Neuronal stem cell (in vitro differentiated cells): ENCODE data around the gene GPR142.

Experiments
- DNase-seq: peaks from one replicate; pipeline ENCODE4 v3.0.0-alpha.2; 2013; ENCODE audit warnings: low spot score
- H2AFZ ChIP-seq: one replicate; pipeline ENCODE4 v1.6.1; 2013; ENCODE audit warnings: mild to moderate bottlenecking, low read length, inconsistent platforms
- H2AK5ac ChIP-seq: 2 replicates; pipeline ENCODE4 v1.6.1; 2013; ENCODE audit warnings: low read depth, mild to moderate bottlenecking, inconsistent platforms, low read length, moderate library complexity, mixed read lengths
- H2BK120ac ChIP-seq: 2 replicates; pipeline ENCODE4 v1.6.1; 2013; ENCODE audit warnings: low read depth, mild to moderate bottlenecking, inconsistent platforms, low read length, moderate library complexity, mixed read lengths
- H2BK12ac ChIP-seq: one replicate; pipeline ENCODE4 v1.6.1; 2013; ENCODE audit warnings: low read length, inconsistent platforms
- H2BK15ac ChIP-seq: 2 replicates; pipeline ENCODE4 v1.6.1; 2013; ENCODE audit warnings: mild to moderate bottlenecking, low read length, inconsistent platforms, mixed read lengths
- H2BK5ac ChIP-seq: one replicate; pipeline ENCODE4 v1.6.1; 2013; ENCODE audit warnings: inconsistent platforms, mild to moderate bottlenecking, low read length, moderate library complexity
- H3K14ac ChIP-seq: one replicate; pipeline ENCODE4 v1.6.1; 2013; ENCODE audit warnings: low read length, inconsistent platforms
- H3K18ac ChIP-seq: 2 replicates; pipeline ENCODE4 v1.6.1; 2013; ENCODE audit warnings: low read length, inconsistent platforms
- H3K23ac ChIP-seq: 2 replicates; pipeline ENCODE4 v1.6.1; 2013; ENCODE audit warnings: low read depth, mild to moderate bottlenecking, mixed read lengths, low read length, inconsistent platforms; ENCODE audit not compliant: poor library complexity
- H3K27ac ChIP-seq: replicated peaks from 3 replicates; pipeline ENCODE4 v1.5.1; 2013; ENCODE audit warnings: low read length, inconsistent platforms
- H3K27me3 ChIP-seq, 3 experiments: 2 replicates each; pipeline ENCODE4 v1.6.1; 2013; ENCODE audit warnings: low read length in 3 of 3, mild to moderate bottlenecking in 2 of 3, inconsistent platforms in 1 of 3, low read depth in 1 of 3, mixed read lengths in 1 of 3, moderate library complexity in 1 of 3; ENCODE audit not compliant: control insufficient read depth in 3 of 3, insufficient read depth in 3 of 3
- H3K36me3 ChIP-seq, 2 donors: replicated peaks in 1 of 2; 2 replicates each; pipeline ENCODE4 v1.6.1; 2013; ENCODE audit warnings: low read length in 2 of 2; ENCODE audit not compliant: control insufficient read depth in 2 of 2, insufficient read depth in 2 of 2
- H3K4ac ChIP-seq: 2 replicates; pipeline ENCODE4 v1.6.1; 2013; ENCODE audit warnings: inconsistent platforms, mild to moderate bottlenecking, low read length, moderate library complexity
- H3K4me1 ChIP-seq, 2 donors: 1 replicate in 1 of 2; 2 replicates in 1 of 2; pipeline ENCODE4 v1.6.1; 2013; ENCODE audit warnings: low read length in 2 of 2, low read depth in 1 of 2; ENCODE audit not compliant: control insufficient read depth in 2 of 2, insufficient read depth in 1 of 2
- H3K4me2 ChIP-seq: one replicate; pipeline ENCODE4 v1.6.1; 2013; ENCODE audit warnings: mild to moderate bottlenecking, low read length, inconsistent platforms; ENCODE audit not compliant: insufficient read depth, poor library complexity, severe bottlenecking
- H3K4me3 ChIP-seq, 2 donors: 2 replicates each; pipeline ENCODE4 v1.5.1; 2013; ENCODE audit warnings: low read length in 2 of 2, mild to moderate bottlenecking in 2 of 2, inconsistent platforms in 1 of 2, moderate library complexity in 1 of 2
- H3K79me1 ChIP-seq: one replicate; pipeline ENCODE4 v1.6.1; 2013; ENCODE audit warnings: low read depth, mild to moderate bottlenecking, inconsistent platforms, low read length, moderate library complexity
- H3K9ac ChIP-seq: one replicate; pipeline ENCODE4 v1.6.1; 2013; ENCODE audit warnings: mild to moderate bottlenecking, low read depth, low read length, inconsistent platforms; ENCODE audit not compliant: poor library complexity
- H3K9me3 ChIP-seq, 2 donors: replicated peaks in 1 of 2; 2 replicates each; pipeline versions ENCODE3 to v1.6.1; 2013; ENCODE audit warnings: low read length in 2 of 2, mild to moderate bottlenecking in 2 of 2, inconsistent platforms in 1 of 2, low read depth in 1 of 2, mixed read lengths in 1 of 2, moderate library complexity in 1 of 2; ENCODE audit not compliant: control insufficient read depth in 2 of 2, insufficient read depth in 1 of 2
- H4K8ac ChIP-seq: one replicate; pipeline ENCODE4 v1.6.1; 2013; ENCODE audit warnings: low read depth, mild to moderate bottlenecking, inconsistent platforms, low read length, moderate library complexity
- H4K91ac ChIP-seq: one replicate; pipeline ENCODE4 v1.6.1; 2013; ENCODE audit warnings: low read length, low read depth, mild to moderate bottlenecking, inconsistent platforms; ENCODE audit not compliant: poor library complexity
- WGBS, 2 donors: extraction: QIAGEN DNeasy Blood & Tissue Kit; methylation state at CpG; one replicate each; pipeline ENCODE4 v1.1.7; 2013; ENCODE audit warnings: missing lambda C conversion rate in 2 of 2, mixed read lengths in 1 of 2; ENCODE audit not compliant: insufficient read length in 2 of 2, insufficient replicate concordance in 1 of 2; ENCODE audit errors: extremely low coverage in 2 of 2; 5-methylcytosine and 5-hydroxymethylcytosine counted together

The GPR142 gene

GRCh38 chr17:74354561-74354960, 12.7 kb upstream of the GPR142 start:
- H3K18ac ChIP-seq = peak overlapping the region; percentile 97
- no peak overlapping the region for H2BK5ac ChIP-seq
- no peak overlapping the region for H3K9ac ChIP-seq
- no peaks in the 10 kb centered on the region for H3K9me3 ChIP-seq
- H2BK15ac ChIP-seq = peak overlapping the region; percentile 71
- H3K14ac ChIP-seq = peak overlapping the region; percentile 25
- peak overlapping the region; percentile 78 for H2AFZ ChIP-seq
- H4K91ac ChIP-seq = no peak overlapping the region
- DNase-seq = no peak
- H3K4me3 ChIP-seq = no peak overlapping the region
- H2BK12ac ChIP-seq = peak overlapping the region; percentile 98
- H3K4me2 ChIP-seq = no peak overlapping the region
- peaks cover 4 to 11% of the 10 kb centered on the region in 2 donors for H3K4me1 ChIP-seq
- no peaks in the 10 kb centered on the region for H3K79me1 ChIP-seq
- H3K27ac ChIP-seq = no peak overlapping the region
- peak overlapping the region; percentile 74 for H3K23ac ChIP-seq
- peaks cover 4 to 41% (median 31%) of the 10 kb centered on the region in 3 experiments for H3K27me3 ChIP-seq
- H4K8ac ChIP-seq = peak overlapping the region; percentile 78
- no peak overlapping the region for H3K4ac ChIP-seq
- H3K36me3 ChIP-seq = peaks cover 4 to 5% of the 10 kb centered on the region in 2 donors
- H2BK120ac ChIP-seq = peak overlapping the region; percentile 54
- peak overlapping the region; percentile 96 for H2AK5ac ChIP-seq
- WGBS, 2 donors = no CpG with 5 or more reads among the region's 10 CpGs

- peak overlapping the region; percentile 0 for H3K23ac ChIP-seq
- H2AFZ ChIP-seq = no peak overlapping the region
- peak overlapping the region; percentile 78 for H4K8ac ChIP-seq
- peak overlapping the region; percentile 35 for H4K91ac ChIP-seq
- peak overlapping the region; percentile 71 for H2BK15ac ChIP-seq
- H3K27me3 ChIP-seq = peaks cover 4 to 39% (median 31%) of the 10 kb centered on the region in 3 experiments
- peak overlapping the region; percentile 80 for H3K18ac ChIP-seq
- H3K14ac ChIP-seq = peak overlapping the region; percentile 25
- no peak overlapping the region for H3K4me2 ChIP-seq
- H2AK5ac ChIP-seq = peak overlapping the region; percentile 96
- peaks cover 4 to 13% of the 10 kb centered on the region in 2 donors for H3K4me1 ChIP-seq
- H2BK12ac ChIP-seq = no peak overlapping the region
- H3K27ac ChIP-seq = no peak overlapping the region
- peaks cover 5 to 6% of the 10 kb centered on the region in 2 donors for H3K36me3 ChIP-seq
- H3K4ac ChIP-seq = no peak overlapping the region
- H3K4me3 ChIP-seq = no peak overlapping the region
- H3K9me3 ChIP-seq = no peaks in the 10 kb centered on the region
- H3K9ac ChIP-seq = no peak overlapping the region
- no peak overlapping the region for H2BK5ac ChIP-seq
- H2BK120ac ChIP-seq = no peak overlapping the region
- H3K79me1 ChIP-seq = no peaks in the 10 kb centered on the region
- WGBS, 2 donors = no CpG with 5 or more reads among the region's 8 CpGs
- DNase-seq = no peak
These were observed 12.2 kb upstream of the GPR142 start for GRCh38 chr17:74355065-74355464.

DNA sequence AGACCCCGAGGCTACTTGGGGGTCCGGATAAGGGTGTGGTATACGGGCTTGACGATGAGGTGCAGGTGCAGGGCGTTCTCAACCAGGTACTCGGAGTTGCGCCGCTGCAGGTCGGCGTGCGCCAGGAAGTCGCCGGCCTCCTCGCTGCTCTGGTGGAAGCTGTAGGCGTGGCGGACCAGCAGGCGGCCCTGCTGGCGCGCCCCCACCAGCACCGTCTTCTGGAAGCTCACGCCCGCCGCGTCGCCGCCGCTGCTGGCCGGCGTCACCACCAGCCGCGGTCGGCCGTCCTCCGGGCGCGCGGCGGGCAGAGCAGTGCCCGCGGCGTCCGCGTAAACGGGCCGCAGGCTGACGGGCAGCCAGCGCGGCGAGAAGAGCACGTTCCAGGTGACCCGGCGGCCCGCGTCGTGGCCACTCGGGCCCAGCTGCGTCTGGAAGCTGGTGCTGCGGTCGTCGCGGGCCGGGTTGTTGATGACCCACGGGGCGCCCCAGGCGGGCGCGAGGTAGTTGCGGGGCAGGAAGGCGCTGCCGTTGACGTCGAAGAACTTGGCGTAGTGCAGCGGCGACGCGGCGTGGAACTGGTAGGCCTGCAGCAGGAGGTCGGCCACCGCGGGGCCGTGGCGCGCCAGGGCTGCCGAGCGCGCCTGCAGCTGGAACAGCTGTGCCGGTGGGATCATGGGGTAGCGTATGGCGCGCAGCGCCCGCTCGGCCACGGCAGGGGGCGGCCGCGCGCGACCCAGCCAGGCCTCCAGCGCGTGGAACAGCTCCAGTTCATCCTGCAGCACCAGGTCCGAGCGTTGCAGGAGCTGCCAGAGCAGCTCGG, 10.4 kb upstream of the GPR142 start:
- Histone ChIP-seq H3K27me3 (peaks cover 3 to 22% (median 21%) of the 10 kb centered on the region in 3 experiments), H2BK5ac (no peak overlapping the region), H3K4me1 (peaks cover 10 to 21% of the 10 kb centered on the region in 2 donors), H3K27ac (no peak overlapping the region), H3K79me1 (peaks cover 2% of the 10 kb centered on the region), H3K23ac (no peak overlapping the region), H3K9me3 (no peaks in the 10 kb centered on the region), H3K18ac (no peak overlapping the region), H4K8ac (no peak overlapping the region), H3K14ac (no peak overlapping the region), H2BK15ac (no peak overlapping the region), H2BK120ac (no peak overlapping the region), H4K91ac (no peak overlapping the region), H2BK12ac (no peak overlapping the region), H3K4ac (no peak overlapping the region), H2AFZ (no peak overlapping the region), H3K9ac (no peak overlapping the region), H3K36me3 (peaks cover 5 to 6% of the 10 kb centered on the region in 2 donors), H3K4me2 (no peak overlapping the region), H2AK5ac (no peak overlapping the region), H3K4me3 (peak overlapping the region in 1 of 2 donors; percentile 21)
- no CpG with 5 or more reads among the region's 105 CpGs for WGBS, 2 donors
- no peak for DNase-seq

- WGBS, 2 donors = no CpG with 5 or more reads among the region's 32 CpGs
- Histone ChIP-seq H2BK5ac (no peak overlapping the region), H3K18ac (no peak overlapping the region), H3K14ac (no peak overlapping the region), H3K23ac (no peak overlapping the region), H3K4me3 (no peak overlapping the region), H3K9me3 (no peaks in the 10 kb centered on the region), H3K4me1 (peaks cover 16 to 23% of the 10 kb centered on the region in 2 donors), H3K27me3 (peaks cover 2 to 16% (median 16%) of the 10 kb centered on the region in 3 experiments), H2BK15ac (no peak overlapping the region), H3K27ac (no peak overlapping the region), H2BK120ac (no peak overlapping the region), H4K91ac (no peak overlapping the region), H4K8ac (no peak overlapping the region), H3K36me3 (peaks cover 5 to 6% of the 10 kb centered on the region in 2 donors), H2AK5ac (no peak overlapping the region), H2AFZ (no peak overlapping the region), H2BK12ac (no peak overlapping the region), H3K9ac (peak overlapping the region; percentile 30), H3K4ac (no peak overlapping the region), H3K4me2 (no peak overlapping the region), H3K79me1 (peaks cover 2% of the 10 kb centered on the region)
- DNase-seq = no peak
These were observed 9.9 kb upstream of the GPR142 start for GRCh38 chr17:74357466-74357809.
